ENCODE data around the gene FOXK2. TPM values are rescaled to one million over a fixed set of nuclear protein-coding genes. Genes with fewer than 3 reads are reported as not detected.

FOXK2 gene
- total RNA-seq, 1 donor from 2014 or later, result 42.5 TPM

- Histone ChIP-seq H3K4me3 (ENCODE audit: low read depth, low read length) (no peak overlapping the region), H3K27me3 (ENCODE audit: control insufficient read depth, insufficient read depth, low read length) (no peaks in the 10 kb centered on the region), H3K36me3 (ENCODE audit: control insufficient read depth, insufficient read depth, low read length) (no peaks in the 10 kb centered on the region)
- TF ChIP-seq CTCF (IDR thresholded peaks at IDR 0.05; ENCODE audit: insufficient read depth, low read length, poor library complexity, severe bottlenecking), result no peak
- DNase-seq (ENCODE audit: low read depth), result no peak
Observed at GRCh38 chr17:82525712-82526111, 6.2 kb downstream of the FOXK2 start.

GRCh38 chr17:82527898-82528297 is 8.4 kb downstream of the FOXK2 start:
- no peak overlapping the region for H3K4me3 ChIP-seq (ENCODE audit: low read depth, low read length)
- no peak for TF ChIP-seq CTCF (IDR thresholded peaks at IDR 0.05; ENCODE audit: insufficient read depth, low read length, poor library complexity, severe bottlenecking)
- no peak for DNase-seq (ENCODE audit: low read depth)
- H3K27me3 ChIP-seq (ENCODE audit: control insufficient read depth, insufficient read depth, low read length), result no peaks in the 10 kb centered on the region
- no peaks in the 10 kb centered on the region for H3K36me3 ChIP-seq (ENCODE audit: control insufficient read depth, insufficient read depth, low read length)

GRCh38 chr17:82528484-82529265 is 9.1 kb downstream of the FOXK2 start:
- peak; percentile 74 for TF ChIP-seq CTCF (IDR thresholded peaks at IDR 0.05; ENCODE audit: insufficient read depth, low read length, poor library complexity, severe bottlenecking)
- no peaks in the 10 kb centered on the region for H3K27me3 ChIP-seq (ENCODE audit: control insufficient read depth, insufficient read depth, low read length)
- H3K36me3 ChIP-seq (ENCODE audit: control insufficient read depth, insufficient read depth, low read length), result no peaks in the 10 kb centered on the region
- H3K4me3 ChIP-seq (ENCODE audit: low read depth, low read length), result no peak overlapping the region
- no peak for DNase-seq (ENCODE audit: low read depth)

GRCh38 chr17:82529914-82530300 is 10.4 kb downstream of the FOXK2 start:
- no peaks in the 10 kb centered on the region for H3K36me3 ChIP-seq (ENCODE audit: control insufficient read depth, insufficient read depth, low read length)
- no peak overlapping the region for H3K4me3 ChIP-seq (ENCODE audit: low read depth, low read length)
- no peaks in the 10 kb centered on the region for H3K27me3 ChIP-seq (ENCODE audit: control insufficient read depth, insufficient read depth, low read length)
- no peak for TF ChIP-seq CTCF (IDR thresholded peaks at IDR 0.05; ENCODE audit: insufficient read depth, low read length, poor library complexity, severe bottlenecking)
- no peak for DNase-seq (ENCODE audit: low read depth)

- no peak for TF ChIP-seq CTCF (IDR thresholded peaks at IDR 0.05; ENCODE audit: insufficient read depth, low read length, poor library complexity, severe bottlenecking)
- no peaks in the 10 kb centered on the region for H3K27me3 ChIP-seq (ENCODE audit: control insufficient read depth, insufficient read depth, low read length)
- H3K4me3 ChIP-seq (ENCODE audit: low read depth, low read length), result no peak overlapping the region
- H3K36me3 ChIP-seq (ENCODE audit: control insufficient read depth, insufficient read depth, low read length), result no peaks in the 10 kb centered on the region
- DNase-seq (ENCODE audit: low read depth), result no peak
Observed at GRCh38 chr17:82531431-82531881, 11.9 kb downstream of the FOXK2 start.

GRCh38 chr17:82534401-82534812 is 14.9 kb downstream of the FOXK2 start:
- DNase-seq (ENCODE audit: low read depth), result no peak
- Histone ChIP-seq H3K27me3 (ENCODE audit: control insufficient read depth, insufficient read depth, low read length) (no peaks in the 10 kb centered on the region), H3K4me3 (ENCODE audit: low read depth, low read length) (no peak overlapping the region), H3K36me3 (ENCODE audit: control insufficient read depth, insufficient read depth, low read length) (no peaks in the 10 kb centered on the region)
- TF ChIP-seq CTCF (IDR thresholded peaks at IDR 0.05; ENCODE audit: insufficient read depth, low read length, poor library complexity, severe bottlenecking), result no peak

Data from kidney epithelial cell (primary cell).